ENCODE measurements around the gene NMNAT2. TPM values are rescaled to one million over a fixed set of nuclear protein-coding genes. Genes with fewer than 3 reads are reported as not detected.

Gene NMNAT2
- total and polyA plus RNA-seq, 7 donors: 0.04 to 0.61 (median 0.38) TPM

- H3K9me3 ChIP-seq: no peaks in the 10 kb centered on the region
- no peaks in the 10 kb centered on the region for H3K4me1 ChIP-seq
- TF ChIP-seq CTCF (IDR thresholded peaks at IDR 0.05): no peak
- ATAC-seq (no peak), DNase-seq (no peak)
- H3K27ac ChIP-seq: no peak overlapping the region
- 89 to 92% (median 90%) methylated on average over 3 of the region's 3 CpGs for WGBS, 3 donors
- peaks cover 0 to 2% (median 0%) of the 10 kb centered on the region in 3 donors for H3K27me3 ChIP-seq (ENCODE audit: insufficient read depth in 3 of 3, low read length in 2 of 3)
- no peak overlapping the region for H3K4me3 ChIP-seq
- H3K36me3 ChIP-seq (ENCODE audit: insufficient read depth in 1 of 2, low read depth in 1 of 2): no peaks in the 10 kb centered on the region
- intact Hi-C loops (cut with DNase I): no loop called here
Measured at GRCh38 chr1:183355797-183356196, 62.4 kb downstream of the NMNAT2 start.

DNA sequence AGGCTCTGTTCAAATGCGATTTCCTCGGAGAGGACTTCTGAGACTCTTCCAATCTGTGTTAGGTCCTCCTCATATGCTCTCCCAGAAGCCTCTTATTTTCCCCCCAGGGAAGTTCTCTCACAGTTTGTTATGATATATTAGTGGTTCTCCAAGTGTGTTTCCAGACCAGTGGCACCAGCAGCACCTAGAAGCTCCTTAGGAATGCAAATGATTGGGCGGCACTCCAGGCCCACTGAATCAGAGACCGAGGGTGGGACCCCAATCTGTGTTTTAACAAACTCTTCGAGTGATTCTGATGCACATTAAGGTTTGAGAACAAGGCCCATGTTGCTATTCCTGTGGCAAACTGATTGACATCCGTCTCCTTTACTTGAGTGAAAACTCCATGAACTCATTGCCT, 63.0 kb downstream of the NMNAT2 start:
- no peaks in the 10 kb centered on the region for H3K9me3 ChIP-seq
- H3K4me3 ChIP-seq: no peak overlapping the region
- no peak overlapping the region for H3K27ac ChIP-seq
- H3K36me3 ChIP-seq (ENCODE audit: insufficient read depth in 1 of 2, low read depth in 1 of 2): no peaks in the 10 kb centered on the region
- ATAC-seq (no peak), DNase-seq (no peak)
- no peak for TF ChIP-seq CTCF (IDR thresholded peaks at IDR 0.05)
- no peaks in the 10 kb centered on the region for H3K4me1 ChIP-seq
- intact Hi-C loops (cut with DNase I): no loop called here
- peaks cover 0 to 2% (median 0%) of the 10 kb centered on the region in 3 donors for H3K27me3 ChIP-seq (ENCODE audit: insufficient read depth in 3 of 3, low read length in 2 of 3)
- 86 to 88% (median 88%) methylated on average over 6 of the region's 6 CpGs for WGBS, 3 donors

GRCh38 chr1:183353597-183353996, 64.6 kb downstream of the NMNAT2 start:
- intact Hi-C loops (cut with DNase I): no loop called here
- H3K27me3 ChIP-seq (ENCODE audit: insufficient read depth in 3 of 3, low read length in 2 of 3): no peaks in the 10 kb centered on the region
- no peak for ATAC-seq
- H3K9me3 ChIP-seq: no peaks in the 10 kb centered on the region
- H3K4me1 ChIP-seq: peaks cover 4% of the 10 kb centered on the region
- H3K27ac ChIP-seq: no peak overlapping the region
- DNase-seq: no peak
- no peaks in the 10 kb centered on the region for H3K36me3 ChIP-seq (ENCODE audit: insufficient read depth in 1 of 2, low read depth in 1 of 2)
- H3K4me3 ChIP-seq: no peak overlapping the region
- TF ChIP-seq CTCF (IDR thresholded peaks at IDR 0.05): no peak
- WGBS, 3 donors: 52 to 77% (median 75%) methylated on average over 1 of the region's 1 CpG

- 13 to 17% (median 14%) methylated on average over 6 of the region's 6 CpGs for WGBS, 3 donors
- intact Hi-C loops (cut with DNase I): no loop called here
- Histone ChIP-seq H3K4me3 (no peak overlapping the region), H3K36me3 (ENCODE audit: insufficient read depth in 1 of 2, low read depth in 1 of 2) (no peaks in the 10 kb centered on the region), H3K9me3 (no peaks in the 10 kb centered on the region), H3K4me1 (peaks cover 4% of the 10 kb centered on the region), H3K27ac (no peak overlapping the region), H3K27me3 (ENCODE audit: insufficient read depth in 3 of 3, low read length in 2 of 3) (peaks cover 0 to 3% (median 0%) of the 10 kb centered on the region in 3 donors)
- TF ChIP-seq CTCF (IDR thresholded peaks at IDR 0.05): no peak
- ATAC-seq: no peak
- DNase-seq: no peak
Measured at GRCh38 chr1:183349201-183349711, 68.9 kb downstream of the NMNAT2 start.

DNA sequence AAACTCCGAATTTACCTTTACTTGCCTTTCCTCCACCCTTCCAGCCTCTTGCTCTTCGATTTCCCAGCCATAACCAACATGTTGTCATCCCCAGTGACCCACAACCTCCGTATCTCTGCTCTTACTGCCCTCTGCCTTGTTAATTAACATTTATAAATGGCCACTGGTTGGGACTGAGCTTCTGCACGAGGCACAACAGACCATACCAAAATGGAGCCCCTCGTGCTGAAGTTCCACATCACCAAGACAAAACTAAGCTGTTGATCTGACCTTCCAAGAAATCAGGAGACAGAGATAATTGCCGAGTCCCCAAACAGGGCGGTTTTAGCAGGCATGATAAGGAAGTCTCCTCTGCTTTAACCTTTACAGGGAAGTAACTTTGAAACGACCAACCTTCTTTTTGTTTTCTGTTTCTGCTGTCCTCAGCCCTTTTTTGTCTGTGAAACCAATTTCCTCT, 71.9 kb downstream of the NMNAT2 start:
- H3K4me1 ChIP-seq: peaks cover 4% of the 10 kb centered on the region
- no peak for DNase-seq
- TF ChIP-seq CTCF (IDR thresholded peaks at IDR 0.05): no peak
- H3K9me3 ChIP-seq: no peaks in the 10 kb centered on the region
- intact Hi-C loops (cut with DNase I): no loop called here
- 60 to 62% (median 61%) methylated on average over 8 of the region's 8 CpGs for WGBS, 3 donors
- H3K36me3 ChIP-seq (ENCODE audit: insufficient read depth in 1 of 2, low read depth in 1 of 2): no peaks in the 10 kb centered on the region
- ATAC-seq: no peak
- H3K4me3 ChIP-seq: no peak overlapping the region
- H3K27me3 ChIP-seq (ENCODE audit: insufficient read depth in 3 of 3, low read length in 2 of 3): peaks cover 0 to 3% (median 0%) of the 10 kb centered on the region in 3 donors
- no peak overlapping the region for H3K27ac ChIP-seq
